Prostate gland (tissue), 2 donors: ENCODE measurements around the gene NR6A1. TPM values are rescaled to one million over a fixed set of nuclear protein-coding genes. Genes with fewer than 3 reads are reported as not detected.
"Not testable (repeated sequence)": the region's sequence is repeated elsewhere in the genome, so short reads cannot be mapped to it uniquely, and the experiment has no call there.

Experiments
- DNase-seq: peaks from one replicate; pipeline ENCODE4 v3.0.0-alpha.2; 2019; ENCODE audit warnings: low spot score
- H3K27ac ChIP-seq, 2 donors: fragments of 200-600 bp; sonication (generic); 2 replicates each; pipeline ENCODE4 v1.5.1; 2017 to 2019
- H3K27me3 ChIP-seq: fragments of 200-600 bp; sonication (generic); replicated peaks from 2 replicates; pipeline ENCODE4 v1.5.1; 2019; ENCODE audit not compliant: insufficient read depth
- H3K36me3 ChIP-seq, 2 donors: fragments of 200-600 bp; sonication (generic); 1 replicate in 1 of 2; 2 replicates in 1 of 2; pipeline versions ENCODE4 v1.5.1 to v1.8.1; 2017 to 2019
- H3K4me1 ChIP-seq: fragments of 200-600 bp; sonication (generic); replicated peaks from 2 replicates; pipeline ENCODE4 v1.5.1; 2019
- H3K4me3 ChIP-seq, 2 donors: fragments of 200-600 bp; sonication (generic); 2 replicates each; pipeline ENCODE4 v1.5.1; 2017 to 2019
- H3K9me3 ChIP-seq: fragments of 200-600 bp; sonication (generic); 2 replicates; pipeline ENCODE4 v1.5.1; 2017
- CTCF ChIP-seq, 4 experiments: fragments of 200-600 bp in 2 of 4; fragments of 450-650 bp in 2 of 4; sonication (generic) in 2 of 4; IDR thresholded peaks; 1 replicate in 3 of 4; 2 replicates in 1 of 4; pipeline ENCODE4 v1.5.1; 2016 to 2019; ENCODE audit warnings: antibody characterized with exemption in 4 of 4, mild to moderate bottlenecking in 2 of 4, moderate library complexity in 2 of 4
- POLR2A ChIP-seq: fragments of 450-650 bp; IDR thresholded peaks from one replicate; pipeline ENCODE4 v1.6.1; 2016; ENCODE audit warnings: antibody characterized with exemption, mild to moderate bottlenecking
- POLR2AphosphoS5 ChIP-seq: sonication (generic); formaldehyde crosslinking; IDR thresholded peaks from one replicate; pipeline ENCODE4 v1.6.1; 2017; ENCODE audit warnings: antibody characterized with exemption
- WGBS: methylation state at CpG from one replicate; pipeline ENCODE4 v1.1.5; 2018; 5-methylcytosine and 5-hydroxymethylcytosine counted together
- intact Hi-C: fragments of 100-400 bp; cut with DNase I; formaldehyde crosslinking; loops from one replicate; pipeline ENCODE4 v1.14.2; 2022
- total RNA-seq, 2 donors: library from RNA; depleted of rRNA; stranded (reverse); fragments of >200 nt; gene quantifications; one replicate each; pipeline ENCODE4 v1.1.0, GENCODE V29; 2016

NR6A1 gene
- total RNA-seq, 2 donors from 2014 or later, result 1.3 to 53.7 TPM

- no peak overlapping the region for H3K4me3 ChIP-seq
- no peaks in the 10 kb centered on the region for H3K4me1 ChIP-seq
- intact Hi-C loops, result no loop called here
- no peaks in the 10 kb centered on the region for H3K27me3 ChIP-seq
- no peak for DNase-seq
- no peak overlapping the region for H3K27ac ChIP-seq
- 65% methylated on average over 3 of the region's 3 CpGs for WGBS
- TF ChIP-seq POLR2A (no peak), CTCF (IDR thresholded peaks at IDR 0.05) (no peak), POLR2AphosphoS5 (no peak)
- no peaks in the 10 kb centered on the region for H3K36me3 ChIP-seq
- H3K9me3 ChIP-seq, result no peaks in the 10 kb centered on the region
Observed at GRCh38 chr9:124618476-124618875, 152.6 kb downstream of the NR6A1 start.

GRCh38 chr9:124617477-124618141 is 153.5 kb downstream of the NR6A1 start:
- no peak overlapping the region for H3K27ac ChIP-seq
- DNase-seq, result peak; percentile 72
- no peak for TF ChIP-seq POLR2A
- TF ChIP-seq CTCF (IDR thresholded peaks at IDR 0.05), result peak; percentile 58 to 91 (median 84)
- peak; percentile 38 for TF ChIP-seq POLR2AphosphoS5
- no peaks in the 10 kb centered on the region for H3K4me1 ChIP-seq
- H3K4me3 ChIP-seq, result no peak overlapping the region
- H3K36me3 ChIP-seq, result no peaks in the 10 kb centered on the region
- no peaks in the 10 kb centered on the region for H3K9me3 ChIP-seq
- intact Hi-C loops, result loop anchor here (1.0 kb wide), 1 partner anchor 95 kb away; no protein-coding TSS in a partner anchor
- 15% methylated on average over 3 of the region's 3 CpGs for WGBS
- H3K27me3 ChIP-seq, result no peaks in the 10 kb centered on the region

- no peaks in the 10 kb centered on the region for H3K27me3 ChIP-seq
- H3K36me3 ChIP-seq, result no peaks in the 10 kb centered on the region
- WGBS, result 73% methylated on average over 3 of the region's 3 CpGs
- no peak for TF ChIP-seq CTCF (IDR thresholded peaks at IDR 0.05)
- no peak for TF ChIP-seq POLR2A
- H3K9me3 ChIP-seq, result no peaks in the 10 kb centered on the region
- H3K4me1 ChIP-seq, result no peaks in the 10 kb centered on the region
- DNase-seq, result no peak
- no peak overlapping the region for H3K4me3 ChIP-seq
- intact Hi-C loops, result loop anchor here (1.0 kb wide), 1 partner anchor 95 kb away; no protein-coding TSS in a partner anchor
- H3K27ac ChIP-seq, result no peak overlapping the region
Observed at GRCh38 chr9:124616961-124617360, 154.2 kb downstream of the NR6A1 start.

- H3K27ac ChIP-seq, DNase-seq, H3K4me3 ChIP-seq, H3K27me3 ChIP-seq, intact Hi-C loops, H3K4me1 ChIP-seq, H3K9me3 ChIP-seq, H3K36me3 ChIP-seq: not testable (repeated sequence)
- WGBS, result 62% methylated on average over 7 of the region's 7 CpGs
Observed at GRCh38 chr9:124615840-124616239, 155.3 kb downstream of the NR6A1 start.

- 93% methylated on average over 2 of the region's 2 CpGs for WGBS
- Histone ChIP-seq H3K36me3 (no peaks in the 10 kb centered on the region), H3K4me3 (no peak overlapping the region), H3K27ac (no peak overlapping the region), H3K27me3 (no peaks in the 10 kb centered on the region), H3K4me1 (no peaks in the 10 kb centered on the region), H3K9me3 (no peaks in the 10 kb centered on the region)
- no peak for TF ChIP-seq POLR2A
- no peak for TF ChIP-seq CTCF (IDR thresholded peaks at IDR 0.05)
- TF ChIP-seq POLR2AphosphoS5, result no peak
- intact Hi-C loops, result no loop called here
- no peak for DNase-seq
Observed at GRCh38 chr9:124615100-124615742, 155.9 kb downstream of the NR6A1 start.
